RWPE2 (cell line): ENCODE data around the gene KIF3A.

ENCODE experiments used
- ATAC-seq: fragments of 200-7000 bp; cut with Tn5 transposase; 3 replicates; pipeline ENCODE4 v1.9.1; 2021; ENCODE audit warnings: low read depth
- DNase-seq: peaks from one replicate; pipeline ENCODE4 v3.0.0-alpha.2; 2020; ENCODE audit warnings: low spot score
- H3K27ac ChIP-seq: fragments of 450-650 bp; 2 replicates; pipeline ENCODE4 v1.5.1; 2017; ENCODE audit warnings: mild to moderate bottlenecking; ENCODE audit not compliant: poor library complexity, severe bottlenecking
- H3K27me3 ChIP-seq: fragments of 250-450 bp; sonication (Bioruptor Pico); 2 replicates; pipeline ENCODE4 v1.5.1; 2021; ENCODE audit warnings: mild to moderate bottlenecking, moderate library complexity; ENCODE audit not compliant: insufficient read depth, poor library complexity, severe bottlenecking
- H3K36me3 ChIP-seq: fragments of 250-450 bp; sonication (Bioruptor Pico); 2 replicates; pipeline ENCODE4 v1.5.1; 2020; ENCODE audit warnings: low read depth, mild to moderate bottlenecking, moderate library complexity
- H3K4me1 ChIP-seq: fragments of 250-450 bp; sonication (Bioruptor Pico); 2 replicates; pipeline ENCODE4 v1.5.1; 2021; ENCODE audit warnings: mild to moderate bottlenecking, moderate library complexity; ENCODE audit not compliant: insufficient read depth, poor library complexity, severe bottlenecking
- H3K4me3 ChIP-seq: fragments of 250-450 bp; sonication (Bioruptor Pico); 2 replicates; pipeline ENCODE4 v1.5.1; 2021; ENCODE audit warnings: mild to moderate bottlenecking, moderate library complexity; ENCODE audit not compliant: severe bottlenecking
- H3K9me3 ChIP-seq: fragments of 250-450 bp; sonication (Bioruptor Pico); 2 replicates; pipeline ENCODE4 v1.5.1; 2021; ENCODE audit warnings: mild to moderate bottlenecking, moderate library complexity; ENCODE audit not compliant: severe bottlenecking
- CTCF ChIP-seq: fragments of 450-650 bp; IDR thresholded peaks from one replicate; pipeline ENCODE4 v1.5.1; 2017; ENCODE audit warnings: mild to moderate bottlenecking, moderate library complexity; ENCODE audit not compliant: poor library complexity, severe bottlenecking

Gene KIF3A

GRCh38 chr5:132729896-132730295 lies 7.5 kb downstream of the KIF3A start:
- no peaks in the 10 kb centered on the region for H3K4me1 ChIP-seq
- H3K36me3 ChIP-seq, result peaks cover 40% of the 10 kb centered on the region
- no peaks in the 10 kb centered on the region for H3K27me3 ChIP-seq
- no peak overlapping the region for H3K27ac ChIP-seq
- no peak for ATAC-seq
- H3K9me3 ChIP-seq, result no peaks in the 10 kb centered on the region
- TF ChIP-seq CTCF, result no peak
- DNase-seq, result no peak
- H3K4me3 ChIP-seq, result no peak overlapping the region

- peaks cover 29% of the 10 kb centered on the region for H3K36me3 ChIP-seq
- no peak for DNase-seq
- no peak overlapping the region for H3K4me3 ChIP-seq
- no peak for ATAC-seq
- H3K9me3 ChIP-seq, result no peaks in the 10 kb centered on the region
- H3K27ac ChIP-seq, result no peak overlapping the region
- TF ChIP-seq CTCF, result no peak
- H3K4me1 ChIP-seq, result no peaks in the 10 kb centered on the region
- no peaks in the 10 kb centered on the region for H3K27me3 ChIP-seq
Measured at GRCh38 chr5:132725745-132726144, 11.6 kb downstream of the KIF3A start.

GRCh38 chr5:132718544-132719312 lies 18.6 kb downstream of the KIF3A start:
- Histone ChIP-seq H3K4me1 (no peaks in the 10 kb centered on the region), H3K27ac (no peak overlapping the region), H3K27me3 (no peaks in the 10 kb centered on the region), H3K36me3 (peaks cover 41% of the 10 kb centered on the region), H3K9me3 (no peaks in the 10 kb centered on the region), H3K4me3 (no peak overlapping the region)
- no peak for DNase-seq
- TF ChIP-seq CTCF, result no peak
- ATAC-seq, result no peak

- H3K36me3 ChIP-seq, result peaks cover 36% of the 10 kb centered on the region
- no peaks in the 10 kb centered on the region for H3K4me1 ChIP-seq
- no peak overlapping the region for H3K27ac ChIP-seq
- H3K27me3 ChIP-seq, result no peaks in the 10 kb centered on the region
- H3K4me3 ChIP-seq, result no peak overlapping the region
- TF ChIP-seq CTCF, result peak; percentile 82
- no peaks in the 10 kb centered on the region for H3K9me3 ChIP-seq
- ATAC-seq (no peak), DNase-seq (no peak)
Measured at GRCh38 chr5:132714456-132715307, 22.7 kb downstream of the KIF3A start.
